ENCODE measurements around the gene SYNPO.

SYNPO gene

DNA sequence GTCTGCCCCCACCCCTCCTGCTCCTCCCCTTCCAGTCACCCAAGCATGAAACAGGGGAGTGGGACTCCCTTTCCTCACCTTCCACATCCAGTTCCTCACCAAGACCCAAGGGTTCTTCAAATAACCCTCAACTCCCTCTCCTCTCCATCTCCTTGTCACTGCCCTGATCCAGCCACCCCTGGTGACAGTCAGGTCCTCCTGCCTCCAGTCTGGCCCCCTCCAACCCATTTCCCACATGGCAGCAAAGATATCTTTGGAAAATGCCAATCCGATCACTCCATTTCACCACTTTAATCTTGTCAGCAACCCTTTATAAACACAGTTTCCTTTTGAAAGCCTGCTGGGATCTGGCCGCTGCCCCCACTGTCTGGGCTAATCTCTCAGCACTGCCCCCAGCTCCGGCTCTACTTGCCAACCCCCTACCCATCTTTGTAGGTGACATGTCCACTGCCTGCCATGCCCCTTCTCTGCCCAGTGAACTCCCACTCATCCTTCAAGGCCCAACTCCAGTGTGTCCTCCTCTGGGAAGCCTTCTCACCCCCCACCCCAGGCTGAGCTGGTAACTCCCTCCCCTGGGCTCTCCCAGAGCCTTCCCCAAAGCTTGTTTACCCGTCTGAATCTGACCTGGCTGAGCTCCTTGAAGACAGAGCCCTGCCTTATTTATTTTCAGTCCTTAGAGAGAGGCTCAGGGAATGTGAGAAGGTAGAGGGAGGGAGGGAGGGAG, 19.8 kb downstream of the SYNPO start:
- H3K79me2 ChIP-seq (ENCODE audit: control insufficient read depth, insufficient read depth, low read length, poor library complexity), result peaks cover 6% of the 10 kb centered on the region
- H3K4me3 ChIP-seq (ENCODE audit: low read depth, low read length), result no peak overlapping the region
- H3K27me3 ChIP-seq (ENCODE audit: insufficient read depth, low read length), result no peaks in the 10 kb centered on the region
- H3K4me2 ChIP-seq (ENCODE audit: low read length), result no peak overlapping the region
- H3K27ac ChIP-seq (ENCODE audit: low read depth, low read length), result no peak overlapping the region
- H2AFZ ChIP-seq (ENCODE audit: insufficient read depth, low read length, poor library complexity), result no peak overlapping the region
- H2AK5ac ChIP-seq (ENCODE audit: low read length), result peak overlapping the region; percentile 50
- H4K12ac ChIP-seq (ENCODE audit: low read depth, low read length), result no peak overlapping the region
- no peak overlapping the region for H2BK5ac ChIP-seq (ENCODE audit: low read depth, low read length, poor library complexity)
- H3K9ac ChIP-seq (ENCODE audit: low read length), result no peak overlapping the region
- H2BK120ac ChIP-seq (ENCODE audit: insufficient read depth, low read length, poor library complexity), result no peak overlapping the region
- no CpG with 5 or more reads among the region's 4 CpGs for WGBS (ENCODE audit: extremely low coverage, insufficient coverage, insufficient read length)
- H3K4me1 ChIP-seq (ENCODE audit: control insufficient read depth in 1 of 2, insufficient read depth in 2 of 2, low read length in 2 of 2), result peaks cover 15 to 37% of the 10 kb centered on the region in 2 experiments
- H3K14ac ChIP-seq (ENCODE audit: low read length), result peak overlapping the region; percentile 34
- no peak overlapping the region for H3K4ac ChIP-seq (ENCODE audit: low read depth, low read length)
- H3K79me1 ChIP-seq (ENCODE audit: low read length), result peaks cover 17% of the 10 kb centered on the region
- no peak overlapping the region for H3K23ac ChIP-seq (ENCODE audit: low read length)
- H4K91ac ChIP-seq (ENCODE audit: low read depth, low read length), result peak overlapping the region; percentile 29
- no peak for DNase-seq
- H2BK12ac ChIP-seq (ENCODE audit: low read length), result peak overlapping the region; percentile 27
- H3K9me3 ChIP-seq (ENCODE audit: insufficient read depth, low read depth, low read length), result no peaks in the 10 kb centered on the region
- H3K36me3 ChIP-seq (ENCODE audit: control insufficient read depth in 1 of 2, insufficient read depth in 2 of 2, low read length in 2 of 2), result no peaks in the 10 kb centered on the region
- H4K8ac ChIP-seq (ENCODE audit: low read depth, low read length), result no peak overlapping the region
- H3K18ac ChIP-seq (ENCODE audit: low read length), result no peak overlapping the region

DNA sequence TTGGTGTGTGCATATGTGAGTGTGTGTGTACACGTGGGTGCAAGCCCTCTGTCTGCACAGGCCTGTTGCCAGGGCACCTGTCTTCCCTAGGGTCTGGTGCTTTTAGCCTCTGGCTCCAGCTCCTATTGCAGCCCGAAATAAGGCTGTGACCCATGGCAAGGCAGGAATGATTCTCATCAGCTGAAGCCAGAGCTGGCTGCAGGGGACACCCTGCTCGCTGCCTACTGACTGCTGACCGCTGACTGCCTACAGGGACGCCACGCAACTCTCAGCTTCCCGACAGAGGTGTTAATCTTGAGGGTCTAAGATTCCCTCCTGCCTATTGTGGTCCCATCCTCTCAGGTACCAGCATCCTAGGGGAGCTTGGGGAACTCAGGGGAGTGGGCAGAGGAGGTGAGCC, 20.6 kb downstream of the SYNPO start, which contains the start of gene MYOZ3:
TSS of gene MYOZ3 (plus strand) at position 166 of the 400 bp plus-strand sequence. CDS start 1,691 bp downstream, outside the sequence.
- Histone ChIP-seq H4K8ac (ENCODE audit: low read depth, low read length) (no peak within 1 kb of the TSS), H2BK120ac (ENCODE audit: insufficient read depth, low read length, poor library complexity) (no peak within 1 kb of the TSS), H4K12ac (ENCODE audit: low read depth, low read length) (no peak within 1 kb of the TSS), H3K4ac (ENCODE audit: low read depth, low read length) (no peak within 1 kb of the TSS), H3K36me3 (ENCODE audit: control insufficient read depth in 1 of 2, insufficient read depth in 2 of 2, low read length in 2 of 2) (no peaks in the 10 kb centered on the region), H2AFZ (ENCODE audit: insufficient read depth, low read length, poor library complexity) (no peak within 1 kb of the TSS), H3K4me2 (ENCODE audit: low read length) (no peak within 1 kb of the TSS), H2AK5ac (ENCODE audit: low read length) (peak within 1 kb of the TSS; percentile 50), H3K4me1 (ENCODE audit: control insufficient read depth in 1 of 2, insufficient read depth in 2 of 2, low read length in 2 of 2) (peaks cover 15 to 34% of the 10 kb centered on the region in 2 experiments), H3K27me3 (ENCODE audit: insufficient read depth, low read length) (no peaks in the 10 kb centered on the region), H3K23ac (ENCODE audit: low read length) (no peak within 1 kb of the TSS), H3K14ac (ENCODE audit: low read length) (peak within 1 kb of the TSS; percentile 34), H4K91ac (ENCODE audit: low read depth, low read length) (peak within 1 kb of the TSS; percentile 29), H2BK5ac (ENCODE audit: low read depth, low read length, poor library complexity) (no peak within 1 kb of the TSS), H3K9ac (ENCODE audit: low read length) (no peak within 1 kb of the TSS), H3K4me3 (ENCODE audit: low read depth, low read length) (no peak within 1 kb of the TSS), H3K79me2 (ENCODE audit: control insufficient read depth, insufficient read depth, low read length, poor library complexity) (peaks cover 6% of the 10 kb centered on the region), H3K9me3 (ENCODE audit: insufficient read depth, low read depth, low read length) (no peaks in the 10 kb centered on the region), H3K27ac (ENCODE audit: low read depth, low read length) (no peak within 1 kb of the TSS), H3K79me1 (ENCODE audit: low read length) (peaks cover 14% of the 10 kb centered on the region), H3K18ac (ENCODE audit: low read length) (no peak within 1 kb of the TSS), H2BK12ac (ENCODE audit: low read length) (peak within 1 kb of the TSS; percentile 27)
- DNase-seq, result no peak
- no CpG with 5 or more reads among the region's 7 CpGs for WGBS (ENCODE audit: extremely low coverage, insufficient coverage, insufficient read length)

- Histone ChIP-seq H3K4me1 (ENCODE audit: control insufficient read depth in 1 of 2, insufficient read depth in 2 of 2, low read length in 2 of 2) (peaks cover 13 to 27% of the 10 kb centered on the region in 2 experiments), H4K12ac (ENCODE audit: low read depth, low read length) (no peak overlapping the region), H3K18ac (ENCODE audit: low read length) (no peak overlapping the region), H2AK5ac (ENCODE audit: low read length) (no peak overlapping the region), H3K36me3 (ENCODE audit: control insufficient read depth in 1 of 2, insufficient read depth in 2 of 2, low read length in 2 of 2) (no peaks in the 10 kb centered on the region), H2BK5ac (ENCODE audit: low read depth, low read length, poor library complexity) (no peak overlapping the region), H2AFZ (ENCODE audit: insufficient read depth, low read length, poor library complexity) (no peak overlapping the region), H2BK120ac (ENCODE audit: insufficient read depth, low read length, poor library complexity) (no peak overlapping the region), H3K27ac (ENCODE audit: low read depth, low read length) (no peak overlapping the region), H2BK12ac (ENCODE audit: low read length) (no peak overlapping the region), H4K91ac (ENCODE audit: low read depth, low read length) (no peak overlapping the region), H3K23ac (ENCODE audit: low read length) (no peak overlapping the region), H4K8ac (ENCODE audit: low read depth, low read length) (no peak overlapping the region), H3K79me2 (ENCODE audit: control insufficient read depth, insufficient read depth, low read length, poor library complexity) (no peaks in the 10 kb centered on the region), H3K9me3 (ENCODE audit: insufficient read depth, low read depth, low read length) (no peaks in the 10 kb centered on the region), H3K4me3 (ENCODE audit: low read depth, low read length) (no peak overlapping the region), H3K4me2 (ENCODE audit: low read length) (no peak overlapping the region), H3K79me1 (ENCODE audit: low read length) (peaks cover 6% of the 10 kb centered on the region), H3K14ac (ENCODE audit: low read length) (no peak overlapping the region), H3K9ac (ENCODE audit: low read length) (peak overlapping the region; percentile 11), H3K4ac (ENCODE audit: low read depth, low read length) (no peak overlapping the region), H3K27me3 (ENCODE audit: insufficient read depth, low read length) (no peaks in the 10 kb centered on the region)
- no peak for DNase-seq
- WGBS (ENCODE audit: extremely low coverage, insufficient coverage, insufficient read length), result no CpG with 5 or more reads among the region's 10 CpGs
Observed at GRCh38 chr5:150661821-150662596, 21.5 kb downstream of the SYNPO start.

GRCh38 chr5:150662731-150663516, 22.5 kb downstream of the SYNPO start:
- Histone ChIP-seq H3K27ac (ENCODE audit: low read depth, low read length) (no peak overlapping the region), H3K27me3 (ENCODE audit: insufficient read depth, low read length) (no peaks in the 10 kb centered on the region), H3K4ac (ENCODE audit: low read depth, low read length) (no peak overlapping the region), H3K4me1 (ENCODE audit: control insufficient read depth in 1 of 2, insufficient read depth in 2 of 2, low read length in 2 of 2) (peaks cover 11 to 18% of the 10 kb centered on the region in 2 experiments), H3K79me1 (ENCODE audit: low read length) (peaks cover 1% of the 10 kb centered on the region), H2AK5ac (ENCODE audit: low read length) (no peak overlapping the region), H3K4me2 (ENCODE audit: low read length) (no peak overlapping the region), H2AFZ (ENCODE audit: insufficient read depth, low read length, poor library complexity) (no peak overlapping the region), H3K79me2 (ENCODE audit: control insufficient read depth, insufficient read depth, low read length, poor library complexity) (no peaks in the 10 kb centered on the region), H4K12ac (ENCODE audit: low read depth, low read length) (no peak overlapping the region), H2BK5ac (ENCODE audit: low read depth, low read length, poor library complexity) (no peak overlapping the region), H3K9ac (ENCODE audit: low read length) (no peak overlapping the region), H4K91ac (ENCODE audit: low read depth, low read length) (no peak overlapping the region), H3K9me3 (ENCODE audit: insufficient read depth, low read depth, low read length) (no peaks in the 10 kb centered on the region), H3K18ac (ENCODE audit: low read length) (no peak overlapping the region), H4K8ac (ENCODE audit: low read depth, low read length) (no peak overlapping the region), H2BK120ac (ENCODE audit: insufficient read depth, low read length, poor library complexity) (no peak overlapping the region), H3K14ac (ENCODE audit: low read length) (no peak overlapping the region), H3K4me3 (ENCODE audit: low read depth, low read length) (peak overlapping the region; percentile 58), H2BK12ac (ENCODE audit: low read length) (no peak overlapping the region), H3K36me3 (ENCODE audit: control insufficient read depth in 1 of 2, insufficient read depth in 2 of 2, low read length in 2 of 2) (no peaks in the 10 kb centered on the region), H3K23ac (ENCODE audit: low read length) (no peak overlapping the region)
- no peak for DNase-seq
- no CpG with 5 or more reads among the region's 4 CpGs for WGBS (ENCODE audit: extremely low coverage, insufficient coverage, insufficient read length)

Data from trophoblast cell (in vitro differentiated cells and primary cell).